Astrocyte of the spinal cord (primary cell): ENCODE data around the gene NOTUM.
"Not testable (repeated sequence)": the region's sequence is repeated elsewhere in the genome, so short reads cannot be mapped to it uniquely, and the experiment has no call there.

Experiments
- DNase-seq: peaks from one replicate; pipeline ENCODE4 v3.0.0; 2011; ENCODE audit warnings: low read depth, low spot score
- H3K4me3 ChIP-seq: 2 replicates; pipeline ENCODE4 v1.5.1; 2011; ENCODE audit warnings: low read depth, mild to moderate bottlenecking, low read length, moderate library complexity
- CTCF ChIP-seq: IDR thresholded peaks from 2 replicates; pipeline ENCODE4 v1.5.1; 2012; ENCODE audit warnings: low read depth, mild to moderate bottlenecking, low read length, inconsistent platforms
- in situ Hi-C: cut with HindIII; loops from 2 replicates; pipeline ENCODE4 v1.10.0; 2017; ENCODE audit warnings: low sequenced_read_pairs

Gene NOTUM

GRCh38 chr17:81920612-81921536, 40.1 kb downstream of the NOTUM start:
- TF ChIP-seq CTCF = no peak
- no peak for DNase-seq
- in situ Hi-C loops = no loop called here
- H3K4me3 ChIP-seq = no peak overlapping the region

- no peak for TF ChIP-seq CTCF
- no peak for DNase-seq
- H3K4me3 ChIP-seq = no peak overlapping the region
- in situ Hi-C loops = no loop called here
Observed at GRCh38 chr17:81918832-81919545, 42.0 kb downstream of the NOTUM start.

GRCh38 chr17:81918333-81918669, 42.7 kb downstream of the NOTUM start:
- H3K4me3 ChIP-seq, DNase-seq, in situ Hi-C loops: not testable (repeated sequence)

- DNase-seq = peak; percentile 61
- no peak for TF ChIP-seq CTCF
- peak within 1 kb of the TSS; percentile 56 for H3K4me3 ChIP-seq
- in situ Hi-C loops = no loop called here
Observed at GRCh38 chr17:81917565-81918332, 43.2 kb downstream of the NOTUM start, which contains the start of gene SIRT7. Gene SIRT7, minus strand, starts transcription at chr17:81918176. Its CDS starts 45 bp downstream, at chr17:81918131.

- peak overlapping the region; percentile 56 for H3K4me3 ChIP-seq
- DNase-seq = peak; percentile 54
- in situ Hi-C loops = no loop called here
- TF ChIP-seq CTCF = no peak
Observed at GRCh38 chr17:81916234-81917001, 44.6 kb downstream of the NOTUM start.

- TF ChIP-seq CTCF = no peak
- in situ Hi-C loops = no loop called here
- DNase-seq = no peak
- H3K4me3 ChIP-seq = no peak overlapping the region
Observed at GRCh38 chr17:81915331-81915730, 45.7 kb downstream of the NOTUM start.
